Activated CD4-positive, alpha-beta T cell treated with anti-CD3 and anti-CD28 coated beads for 36 hours (primary cell): ENCODE data around the gene GAL3ST3. TPM values are rescaled to one million over a fixed set of nuclear protein-coding genes. Genes with fewer than 3 reads are reported as not detected.

Experiments
- ATAC-seq: fragments of 200-7000 bp; cut with Tn5 transposase; one replicate; pipeline ENCODE4 v1.10.0; 2021; ENCODE audit warnings: mild to moderate bottlenecking, moderate library complexity
- CTCF ChIA-PET: fragments of 350-600 bp; sonication (Branson Sonifier 250); formaldehyde crosslinking; loops from one replicate; lab custom pipeline; 2021; ENCODE audit warnings: antibody characterized with exemption; lab: Charles Lee
- POLR2A ChIA-PET: fragments of 350-600 bp; sonication (Branson Sonifier 250); formaldehyde crosslinking; loops from one replicate; lab custom pipeline; 2021; ENCODE audit warnings: antibody characterized with exemption, inconsistent platforms; lab: Charles Lee
- DNase-seq: peaks from one replicate; pipeline ENCODE4 v3.0.0-alpha.2; 2020
- H3K27ac Mint-ChIP-seq: one replicate; pipeline ENCODE4 v1.8.0; 2021; ENCODE audit warnings: mixed read lengths
- H3K27me3 Mint-ChIP-seq: one replicate; pipeline ENCODE4 v1.8.0; 2021; ENCODE audit warnings: mixed read lengths
- H3K36me3 Mint-ChIP-seq: one replicate; pipeline ENCODE4 v1.8.0; 2021; ENCODE audit warnings: low read depth, mixed read lengths
- H3K4me1 Mint-ChIP-seq: one replicate; pipeline ENCODE4 v1.8.0; 2021; ENCODE audit warnings: mixed read lengths
- H3K4me3 Mint-ChIP-seq: one replicate; pipeline ENCODE4 v1.8.0; 2021; ENCODE audit warnings: mild to moderate bottlenecking, moderate library complexity, mixed read lengths
- H3K9me3 Mint-ChIP-seq: one replicate; pipeline ENCODE4 v1.8.0; 2021; ENCODE audit warnings: low read depth, mixed read lengths
- intact Hi-C, 2 experiments: fragments of 100-400 bp; cut with DNase I in 1 of 2; cut with micrococcal nuclease in 1 of 2; formaldehyde crosslinking; loops; one replicate each; pipeline versions ENCODE4 v1.14.2 to v1.15.1; 2022 to 2024; cut with DNase I, micrococcal nuclease
- total RNA-seq, 2 experiments: library from RNA; stranded (reverse); gene quantifications; one replicate each; pipeline ENCODE4 v1.2.3, GENCODE V29; 2021

The GAL3ST3 gene
- total RNA-seq, 2 experiments from 2014 or later, result 0.51 to 0.69 TPM

DNA sequence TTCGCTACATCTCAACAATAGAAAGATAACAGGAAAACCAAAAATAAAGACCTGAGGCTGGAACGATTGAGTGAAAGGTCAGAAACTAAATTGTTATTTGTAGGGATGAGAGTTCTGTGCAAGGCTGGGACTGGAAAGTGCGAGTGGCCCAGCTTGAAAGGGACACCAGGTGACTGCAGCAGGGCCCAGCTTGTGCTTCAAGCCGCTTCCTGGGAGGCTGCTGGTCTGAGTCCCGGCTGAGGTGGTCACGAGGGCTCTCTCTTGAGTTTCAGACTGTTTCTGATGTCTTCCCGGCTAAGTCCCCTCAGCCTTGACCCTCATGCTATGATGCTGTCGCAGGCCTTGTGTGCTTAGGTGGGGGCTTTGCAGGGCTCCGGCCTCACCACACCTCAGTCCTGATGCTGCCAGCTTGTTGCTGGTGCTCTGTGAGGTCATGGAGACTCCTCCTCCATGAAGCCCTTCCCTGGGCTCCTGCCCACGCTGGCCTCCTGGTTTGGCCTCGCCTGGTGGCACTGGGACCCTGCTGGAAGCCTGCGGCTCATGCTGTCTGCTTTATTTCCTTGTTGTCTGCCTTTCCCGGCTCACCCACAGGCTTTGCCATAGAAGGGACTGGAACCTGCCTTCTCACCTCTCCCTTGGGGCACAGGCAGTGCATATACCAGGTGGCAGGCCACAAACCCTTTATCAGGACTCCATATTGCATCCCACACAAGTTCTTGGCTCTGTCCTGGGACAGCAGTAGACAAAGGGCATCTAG is 42.6 kb downstream of the GAL3ST3 start:
- H3K4me3 Mint-ChIP-seq, result no peak overlapping the region
- ChIA-PET POLR2A (interaction anchor here (1.0 kb wide), 1 partner anchor 116 kb away, joined by 4 read pairs; the partner anchor contains the start of gene CCDC85B), CTCF (interaction anchor here (0.6 to 2.4 kb wide), 2 partner anchors 16 kb away, joined by 3 to 9 read pairs; no protein-coding TSS in a partner anchor)
- peaks cover 15% of the 10 kb centered on the region for H3K4me1 Mint-ChIP-seq
- peak overlapping the region; percentile 32 for H3K27ac Mint-ChIP-seq
- no peaks in the 10 kb centered on the region for H3K9me3 Mint-ChIP-seq
- intact Hi-C loops, result no loop called here
- H3K27me3 Mint-ChIP-seq, result peaks cover 3% of the 10 kb centered on the region
- ATAC-seq (no peak), DNase-seq (no peak)
- peaks cover 25% of the 10 kb centered on the region for H3K36me3 Mint-ChIP-seq

DNA sequence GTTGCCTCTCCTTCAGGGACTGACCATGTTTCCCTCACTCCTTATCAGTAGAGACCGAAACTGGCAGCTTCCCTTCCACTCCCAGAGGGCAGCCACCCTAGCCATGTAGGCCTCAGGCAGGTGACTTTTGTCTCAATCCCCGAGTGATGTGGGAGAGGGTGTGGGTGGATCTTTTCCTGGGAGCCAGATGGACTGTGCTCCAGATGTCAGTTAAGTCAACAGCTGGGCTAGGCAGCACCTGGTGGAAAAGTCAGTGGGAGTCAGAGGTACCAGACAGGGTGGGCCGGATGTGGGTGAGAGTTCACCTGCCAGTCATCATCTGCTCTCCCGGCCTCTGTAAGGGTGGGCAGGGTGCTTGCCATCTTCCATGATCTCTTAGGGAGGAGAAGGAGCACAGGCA is 44.8 kb downstream of the GAL3ST3 start:
- H3K4me1 Mint-ChIP-seq, result peaks cover 32% of the 10 kb centered on the region
- H3K27ac Mint-ChIP-seq, result peak overlapping the region; percentile 60
- ATAC-seq (no peak), DNase-seq (no peak)
- H3K27me3 Mint-ChIP-seq, result no peaks in the 10 kb centered on the region
- POLR2A ChIA-PET, result interaction anchor here (0.8 kb wide), 1 partner anchor 18 kb away, joined by 3 read pairs; no protein-coding TSS in a partner anchor
- CTCF ChIA-PET, result interaction anchor here (1.0 kb wide), 1 partner anchor 18 kb away, joined by 4 read pairs; no protein-coding TSS in a partner anchor
- H3K36me3 Mint-ChIP-seq, result peaks cover 42% of the 10 kb centered on the region
- no peaks in the 10 kb centered on the region for H3K9me3 Mint-ChIP-seq
- H3K4me3 Mint-ChIP-seq, result peak overlapping the region; percentile 55
- intact Hi-C loops, result loop anchor here (5.0 kb wide), 3 partner anchors 48 to 588 kb away; partner anchors contain the start of genes CCDC87 (in 1 of the 2), CCS (in 1 of the 2), KAT5 (in 1 of the 2) and SF3B2 (in 1 of the 2)

GRCh38 chr11:66003291-66003690 is 45.7 kb downstream of the GAL3ST3 start:
- POLR2A ChIA-PET, result interaction anchor here (0.7 to 1.5 kb wide), 2 partner anchors 115 to 192 kb away, joined by 4 to 5 read pairs; partner anchors contain the start of gene FIBP
- intact Hi-C loops, result loop anchor here (2.0 to 5.0 kb wide), 6 partner anchors 20 to 589 kb away; partner anchors contain the start of genes CCDC87 (in 1 of the 2), CCS (in 1 of the 2), KAT5 (in 1 of the 2) and SF3B2 (in 1 of the 2)
- ATAC-seq (no peak), DNase-seq (no peak)
- Mint-ChIP-seq H3K9me3 (no peaks in the 10 kb centered on the region), H3K4me3 (peak overlapping the region; percentile 100), H3K4me1 (peaks cover 33% of the 10 kb centered on the region), H3K36me3 (peaks cover 49% of the 10 kb centered on the region), H3K27ac (peak overlapping the region; percentile 85), H3K27me3 (no peaks in the 10 kb centered on the region)
- CTCF ChIA-PET, result interaction anchor here (1.1 to 1.5 kb wide), 6 partner anchors 8 to 132 kb away, joined by 3 to 7 read pairs (median 4); partner anchors contain the start of genes CST6, FIBP and SART1

GRCh38 chr11:66002648-66003225 is 46.2 kb downstream of the GAL3ST3 start:
- no peak for DNase-seq
- Mint-ChIP-seq H3K9me3 (no peaks in the 10 kb centered on the region), H3K36me3 (peaks cover 53% of the 10 kb centered on the region), H3K27ac (peak overlapping the region; percentile 85), H3K27me3 (no peaks in the 10 kb centered on the region), H3K4me1 (peaks cover 34% of the 10 kb centered on the region), H3K4me3 (peak overlapping the region; percentile 100)
- POLR2A ChIA-PET, result interaction anchor here (0.6 to 1.5 kb wide), 7 partner anchors 10 to 310 kb away, joined by 3 to 6 read pairs (median 4); partner anchors contain the start of genes FIBP and SF3B2
- peak; percentile 64 for ATAC-seq
- CTCF ChIA-PET, result interaction anchor here (0.6 to 1.5 kb wide), 12 partner anchors 8 to 282 kb away, joined by 3 to 10 read pairs (median 4); partner anchors contain the start of genes CST6, FIBP, MUS81 and RNASEH2C
- intact Hi-C loops, result loop anchor here (1.0 to 5.0 kb wide), 26 partner anchors 20 to 590 kb away; partner anchors contain the start of genes KAT5 (in 2 of the 2), SART1 (in 2 of the 2), SF3B2 (in 2 of the 2) and AP5B1 (in 1 of the 2)

- POLR2A ChIA-PET, result interaction anchor here (0.6 to 1.5 kb wide), 6 partner anchors 11 to 310 kb away, joined by 3 to 6 read pairs (median 4); partner anchors contain the start of genes FIBP and SF3B2
- peak within 1 kb of the TSS; percentile 98 for H3K27ac Mint-ChIP-seq
- H3K36me3 Mint-ChIP-seq, result peaks cover 59% of the 10 kb centered on the region
- ATAC-seq (peak; percentile 88), DNase-seq (peak; percentile 95)
- H3K9me3 Mint-ChIP-seq, result no peaks in the 10 kb centered on the region
- no peaks in the 10 kb centered on the region for H3K27me3 Mint-ChIP-seq
- H3K4me1 Mint-ChIP-seq, result peaks cover 36% of the 10 kb centered on the region
- CTCF ChIA-PET, result interaction anchor here (0.6 to 1.5 kb wide), 12 partner anchors 9 to 282 kb away, joined by 3 to 10 read pairs (median 4); partner anchors contain the start of genes CST6, FIBP, MUS81 and RNASEH2C
- intact Hi-C loops, result loop anchor here (1.0 to 5.0 kb wide), 26 partner anchors 21 to 590 kb away; partner anchors contain the start of genes KAT5 (in 2 of the 2), SART1 (in 2 of the 2), SF3B2 (in 2 of the 2) and AP5B1 (in 1 of the 2)
- H3K4me3 Mint-ChIP-seq, result peak within 1 kb of the TSS; percentile 100
Observed at GRCh38 chr11:66001942-66002647, 46.9 kb downstream of the GAL3ST3 start, which contains the start of the genes BANF1 and EIF1AD. BANF1 (plus strand) TSS chr11:66002503; CDS start chr11:66003251, 748 bp downstream. EIF1AD (minus strand) TSS chr11:66002157; CDS start chr11:66000389, 1,768 bp downstream.

GRCh38 chr11:65997286-65997685 is 51.7 kb downstream of the GAL3ST3 start:
- Mint-ChIP-seq H3K27me3 (no peaks in the 10 kb centered on the region), H3K9me3 (no peaks in the 10 kb centered on the region), H3K27ac (peak overlapping the region; percentile 35), H3K4me3 (no peak overlapping the region), H3K4me1 (peaks cover 21% of the 10 kb centered on the region), H3K36me3 (peaks cover 43% of the 10 kb centered on the region)
- ChIA-PET CTCF (no interaction called here), POLR2A (no interaction called here)
- ATAC-seq (no peak), DNase-seq (no peak)
- intact Hi-C loops, result no loop called here

- Mint-ChIP-seq H3K9me3 (no peaks in the 10 kb centered on the region), H3K4me1 (peaks cover 2% of the 10 kb centered on the region), H3K27ac (no peak overlapping the region), H3K36me3 (peaks cover 8% of the 10 kb centered on the region), H3K27me3 (no peaks in the 10 kb centered on the region), H3K4me3 (no peak overlapping the region)
- DNase-seq (no peak), ATAC-seq (no peak)
- intact Hi-C loops, result no loop called here
- CTCF ChIA-PET, result interaction anchor here (0.9 to 3.6 kb wide), 5 partner anchors 104 to 280 kb away, joined by 3 to 21 read pairs (median 4); partner anchors contain the start of genes FIBP and KAT5
- POLR2A ChIA-PET, result no interaction called here
Observed at GRCh38 chr11:65992056-65992455, 56.9 kb downstream of the GAL3ST3 start.

Other genes starting within 250 kb of the GAL3ST3 start
- gene SNX32, start 215.2 kb downstream of the GAL3ST3 start, total RNA-seq, result 1 to 10 TPM; 2.9 to 3.0 TPM
- 1,000 to 10,000 TPM in 1 of 2 experiments, 100 to 1,000 TPM in 1; 888 to 1,074 TPM for gene CFL1, start 191.0 kb downstream of the GAL3ST3 start, total RNA-seq
- gene MUS81, start 188.7 kb downstream of the GAL3ST3 start, total RNA-seq, result 10 to 100 TPM; 59.2 to 67.8 TPM
- gene EFEMP2, start 176.4 kb downstream of the GAL3ST3 start, total RNA-seq, result 10 to 100 TPM; 20.2 to 23.4 TPM
- 1 to 10 TPM; 1.7 TPM for gene CTSW, start 169.3 kb downstream of the GAL3ST3 start, total RNA-seq
- 100 to 1,000 TPM in 1 of 2 experiments, 10 to 100 TPM in 1; 95.4 to 121 TPM for gene FIBP, start 160.7 kb downstream of the GAL3ST3 start, total RNA-seq
- 10 to 100 TPM; 25.5 to 45.0 TPM for gene CCDC85B, start 158.5 kb downstream of the GAL3ST3 start, total RNA-seq
- gene FOSL1, start 148.8 kb downstream of the GAL3ST3 start, total RNA-seq, result 10 to 100 TPM; 11.1 to 11.3 TPM
- gene C11orf68, start 130.1 kb downstream of the GAL3ST3 start, total RNA-seq, result 10 to 100 TPM; 21.4 to 22.9 TPM
- gene DRAP1, start 129.7 kb downstream of the GAL3ST3 start, total RNA-seq, result 100 to 1,000 TPM; 111 to 158 TPM
- not detected for gene TSGA10IP, start 103.7 kb downstream of the GAL3ST3 start, total RNA-seq
- gene SART1, start 87.4 kb downstream of the GAL3ST3 start, total RNA-seq, result 10 to 100 TPM; 54.7 to 84.5 TPM
- 10 to 100 TPM; 45.1 to 52.2 TPM for gene EIF1AD, start 47.0 kb downstream of the GAL3ST3 start, total RNA-seq
- gene BANF1, start 46.7 kb downstream of the GAL3ST3 start, total RNA-seq, result 100 to 1,000 TPM; 233 to 293 TPM
- gene CST6, start 37.2 kb downstream of the GAL3ST3 start, total RNA-seq, result not detected
- gene CATSPER1, start 22.7 kb downstream of the GAL3ST3 start, total RNA-seq, result not detected
- 100 to 1,000 TPM; 265 to 270 TPM for gene SF3B2, start 3.2 kb upstream of the GAL3ST3 start, total RNA-seq
- 10 to 100 TPM; 76.6 to 90.7 TPM for gene PACS1, start 21.1 kb upstream of the GAL3ST3 start, total RNA-seq
- gene KLC2, start 208.5 kb upstream of the GAL3ST3 start, total RNA-seq, result 10 to 100 TPM; 28.2 to 29.4 TPM
- 100 to 1,000 TPM; 114 to 147 TPM for gene RAB1B, start 219.5 kb upstream of the GAL3ST3 start, total RNA-seq
- 1 to 10 TPM; 1.3 to 1.6 TPM for gene CNIH2, start 229.0 kb upstream of the GAL3ST3 start, total RNA-seq
- 10 to 100 TPM; 47.5 to 49.8 TPM for gene YIF1A, start 240.0 kb upstream of the GAL3ST3 start, total RNA-seq
- gene TMEM151A, start 242.7 kb upstream of the GAL3ST3 start, total RNA-seq, result not detected